Measurements from ENCODE around the gene SLC5A10.

DNA sequence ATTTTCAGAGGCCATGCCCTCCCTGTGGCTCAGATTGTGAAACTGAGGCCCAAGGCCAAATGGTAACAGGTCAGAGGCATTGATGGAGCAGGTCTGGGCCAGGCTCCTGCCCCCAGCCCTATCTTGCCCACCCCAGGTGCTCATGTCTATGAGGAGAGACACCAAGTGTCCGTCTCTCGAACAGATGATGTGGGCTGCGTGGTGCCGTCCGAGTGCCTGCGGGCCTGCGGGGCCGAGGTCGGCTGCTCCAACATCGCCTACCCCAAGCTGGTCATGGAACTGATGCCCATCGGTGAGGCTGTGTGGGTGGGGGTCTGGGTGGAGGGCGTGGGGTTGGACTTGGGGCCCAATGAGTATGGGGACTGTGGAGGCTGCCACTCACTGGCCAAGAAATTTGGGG lies 61.3 kb downstream of the SLC5A10 start:
- TF ChIP-seq, protein P1, sequence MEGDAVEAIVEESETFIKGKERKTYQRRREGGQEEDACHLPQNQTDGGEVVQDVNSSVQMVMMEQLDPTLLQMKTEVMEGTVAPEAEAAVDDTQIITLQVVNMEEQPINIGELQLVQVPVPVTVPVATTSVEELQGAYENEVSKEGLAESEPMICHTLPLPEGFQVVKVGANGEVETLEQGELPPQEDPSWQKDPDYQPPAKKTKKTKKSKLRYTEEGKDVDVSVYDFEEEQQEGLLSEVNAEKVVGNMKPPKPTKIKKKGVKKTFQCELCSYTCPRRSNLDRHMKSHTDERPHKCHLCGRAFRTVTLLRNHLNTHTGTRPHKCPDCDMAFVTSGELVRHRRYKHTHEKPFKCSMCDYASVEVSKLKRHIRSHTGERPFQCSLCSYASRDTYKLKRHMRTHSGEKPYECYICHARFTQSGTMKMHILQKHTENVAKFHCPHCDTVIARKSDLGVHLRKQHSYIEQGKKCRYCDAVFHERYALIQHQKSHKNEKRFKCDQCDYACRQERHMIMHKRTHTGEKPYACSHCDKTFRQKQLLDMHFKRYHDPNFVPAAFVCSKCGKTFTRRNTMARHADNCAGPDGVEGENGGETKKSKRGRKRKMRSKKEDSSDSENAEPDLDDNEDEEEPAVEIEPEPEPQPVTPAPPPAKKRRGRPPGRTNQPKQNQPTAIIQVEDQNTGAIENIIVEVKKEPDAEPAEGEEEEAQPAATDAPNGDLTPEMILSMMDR (IDR thresholded peaks at IDR 0.05), result no peak
- no peak for TF ChIP-seq EP300 (IDR thresholded peaks at IDR 0.05)
- no peak for TF ChIP-seq POLR2A (IDR thresholded peaks at IDR 0.05)
